ENCODE results near the gene ZNF543.
A peak's percentile ranks its signal among the peaks of the same experiment; 100 is the strongest.
"Not testable (repeated sequence)": the region's sequence is repeated elsewhere in the genome, so short reads cannot be mapped to it uniquely, and the experiment has no call there.

Gene ZNF543

DNA sequence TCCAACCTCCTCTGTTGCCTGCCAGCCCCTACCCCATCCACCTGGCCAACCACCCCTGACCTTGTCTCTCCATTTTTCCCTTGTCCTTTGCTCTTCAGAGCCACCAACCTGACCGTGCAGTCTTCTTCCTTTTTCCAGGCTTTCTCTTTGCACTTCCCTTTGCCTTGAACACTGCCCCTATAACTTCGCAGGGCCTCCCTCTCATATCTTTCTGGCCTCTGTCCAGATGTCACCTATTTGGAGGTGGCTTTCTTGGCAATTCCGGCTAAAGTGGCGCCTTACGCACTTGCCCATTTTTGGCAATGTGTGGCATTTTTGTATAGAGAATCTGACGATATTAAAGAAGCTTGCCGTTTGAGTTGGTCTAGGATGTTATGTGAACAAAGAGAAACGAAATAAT lies 844 bp downstream of the ZNF543 start:
- no peak for DNase-seq (ENCODE audit: low read depth)

DNA sequence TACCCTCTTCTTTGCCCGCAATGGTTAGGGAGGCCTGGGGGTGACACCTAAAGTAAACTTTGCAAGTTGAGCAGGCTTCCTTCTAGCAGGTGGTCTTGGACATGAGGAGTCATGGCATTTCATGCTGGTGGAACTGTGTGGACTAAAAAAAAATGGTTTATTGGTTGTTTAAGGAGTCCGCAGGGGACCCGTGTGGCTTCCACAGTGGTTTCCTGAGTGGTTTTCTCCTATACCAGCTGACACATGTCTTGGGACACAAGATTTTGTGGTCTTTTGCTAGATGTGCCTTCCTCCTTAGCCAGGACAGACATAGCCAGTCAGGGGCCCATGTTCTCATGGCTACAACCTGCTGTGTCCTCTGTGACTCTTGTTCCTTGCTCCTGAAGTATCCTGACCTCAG lies 1.5 kb downstream of the ZNF543 start:
- no peak for DNase-seq (ENCODE audit: low read depth)

DNA sequence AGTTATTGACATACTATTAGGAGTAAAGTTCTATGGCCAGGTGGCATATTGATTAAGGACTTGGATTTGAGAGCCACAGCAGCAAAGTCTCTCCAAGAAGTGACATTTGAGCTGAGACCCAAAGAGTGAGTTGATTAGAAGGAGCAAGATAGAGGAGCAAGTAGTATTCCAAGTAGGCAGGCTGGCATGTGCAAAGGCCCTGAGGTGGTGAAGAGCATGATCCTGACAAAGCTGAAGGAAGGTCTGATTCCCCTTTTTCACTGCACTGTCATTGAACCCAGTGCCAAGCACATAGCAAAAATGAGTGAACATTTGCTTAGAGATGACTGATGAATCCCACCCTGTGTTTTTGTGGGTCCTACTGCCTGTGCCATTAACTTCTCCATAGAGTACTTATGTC lies 4.7 kb downstream of the ZNF543 start:
- no peak for DNase-seq (ENCODE audit: low read depth)

DNA sequence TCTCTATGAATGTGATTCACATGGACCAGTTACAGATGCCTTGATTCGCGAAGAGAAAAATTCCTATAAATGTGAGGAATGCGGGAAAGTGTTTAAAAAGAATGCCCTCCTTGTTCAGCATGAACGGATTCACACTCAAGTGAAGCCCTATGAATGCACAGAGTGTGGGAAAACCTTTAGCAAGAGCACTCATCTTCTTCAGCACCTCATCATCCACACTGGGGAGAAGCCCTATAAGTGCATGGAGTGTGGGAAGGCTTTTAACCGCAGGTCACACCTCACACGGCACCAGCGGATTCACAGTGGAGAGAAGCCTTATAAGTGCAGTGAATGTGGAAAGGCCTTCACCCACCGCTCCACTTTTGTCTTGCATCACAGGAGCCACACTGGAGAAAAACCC lies 7.7 kb downstream of the ZNF543 start:
- no peak for DNase-seq (ENCODE audit: low read depth)

DNA sequence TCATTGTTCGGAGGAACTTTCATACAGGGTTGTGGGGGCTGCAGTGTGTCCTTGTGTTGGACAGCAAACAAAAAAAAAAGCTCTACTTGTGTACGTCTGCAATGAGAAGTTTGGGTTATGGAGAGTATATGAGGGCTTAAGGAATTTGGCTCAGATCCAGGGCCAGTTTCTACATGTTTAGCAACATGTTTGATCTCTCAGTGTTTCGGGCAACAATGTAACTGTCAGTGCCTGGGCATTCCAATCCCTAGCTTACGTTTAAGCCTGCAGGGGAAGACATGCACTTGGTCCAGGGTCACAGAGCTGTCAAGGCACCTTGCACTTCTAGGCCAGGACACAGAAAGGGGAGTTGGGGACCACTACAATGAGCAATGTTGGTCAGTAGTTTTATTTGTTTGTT lies 13.9 kb downstream of the ZNF543 start:
- DNase-seq (ENCODE audit: low read depth): no peak

DNA sequence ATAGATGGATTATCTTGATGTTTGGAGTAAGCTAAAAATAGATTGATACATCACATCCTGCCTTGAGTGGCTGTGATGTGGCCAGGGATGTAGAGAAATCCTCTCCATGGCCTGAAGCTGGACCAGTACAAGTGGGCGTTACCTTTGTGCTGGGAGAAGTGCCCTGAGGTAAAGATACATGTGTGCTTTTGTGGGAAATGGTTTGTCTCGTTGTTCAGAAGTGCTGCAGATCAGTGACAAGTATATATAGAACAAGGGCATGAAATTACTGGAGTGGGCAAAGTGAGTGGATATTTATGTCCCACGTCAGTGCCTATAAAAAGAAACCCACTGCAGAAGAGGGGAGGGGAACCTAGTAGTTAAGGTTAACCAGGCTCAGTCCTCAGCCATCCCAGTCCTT lies 18.6 kb downstream of the ZNF543 start:
- DNase-seq (ENCODE audit: low read depth): no peak

DNA sequence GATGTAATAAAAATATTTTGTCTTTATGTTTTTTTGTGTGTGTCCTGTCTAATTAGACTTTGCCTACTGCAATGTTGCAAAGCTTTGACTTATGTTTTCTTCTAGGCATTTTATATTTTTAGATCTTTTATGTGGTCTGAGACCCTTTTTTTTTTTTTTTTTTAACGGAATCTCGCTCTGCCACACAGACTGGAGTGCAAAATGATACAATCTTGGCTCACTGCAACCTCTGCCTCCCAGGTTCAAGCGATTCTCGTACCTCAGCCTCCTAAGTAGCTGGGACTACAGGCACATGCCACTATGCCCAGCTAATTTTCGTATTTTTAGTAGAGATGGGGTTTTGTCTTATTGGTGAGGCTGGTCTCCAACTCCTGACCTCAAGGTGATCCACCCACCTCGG lies 22.3 kb downstream of the ZNF543 start:
- no peak for DNase-seq (ENCODE audit: low read depth)

DNA sequence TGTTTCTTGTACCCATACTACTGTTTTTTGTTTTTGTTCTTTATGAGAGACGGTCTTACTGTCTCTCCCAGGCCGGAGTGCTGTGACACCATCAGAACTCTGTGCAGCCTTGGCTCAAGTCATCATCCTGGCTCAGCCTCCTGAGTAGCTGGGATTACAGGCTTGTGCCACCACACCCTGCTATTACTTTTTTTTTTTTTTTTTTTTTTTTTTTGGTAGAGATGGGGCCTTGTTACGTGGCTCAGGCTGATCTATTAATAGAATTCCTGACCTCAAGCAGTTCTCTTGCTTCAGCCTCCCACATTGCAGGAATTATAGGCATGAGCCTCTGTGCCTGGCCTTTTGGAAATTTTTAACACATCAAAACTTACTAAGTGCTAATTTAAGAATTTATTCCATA lies 27.9 kb downstream of the ZNF543 start:
- no peak for DNase-seq (ENCODE audit: low read depth)

DNA sequence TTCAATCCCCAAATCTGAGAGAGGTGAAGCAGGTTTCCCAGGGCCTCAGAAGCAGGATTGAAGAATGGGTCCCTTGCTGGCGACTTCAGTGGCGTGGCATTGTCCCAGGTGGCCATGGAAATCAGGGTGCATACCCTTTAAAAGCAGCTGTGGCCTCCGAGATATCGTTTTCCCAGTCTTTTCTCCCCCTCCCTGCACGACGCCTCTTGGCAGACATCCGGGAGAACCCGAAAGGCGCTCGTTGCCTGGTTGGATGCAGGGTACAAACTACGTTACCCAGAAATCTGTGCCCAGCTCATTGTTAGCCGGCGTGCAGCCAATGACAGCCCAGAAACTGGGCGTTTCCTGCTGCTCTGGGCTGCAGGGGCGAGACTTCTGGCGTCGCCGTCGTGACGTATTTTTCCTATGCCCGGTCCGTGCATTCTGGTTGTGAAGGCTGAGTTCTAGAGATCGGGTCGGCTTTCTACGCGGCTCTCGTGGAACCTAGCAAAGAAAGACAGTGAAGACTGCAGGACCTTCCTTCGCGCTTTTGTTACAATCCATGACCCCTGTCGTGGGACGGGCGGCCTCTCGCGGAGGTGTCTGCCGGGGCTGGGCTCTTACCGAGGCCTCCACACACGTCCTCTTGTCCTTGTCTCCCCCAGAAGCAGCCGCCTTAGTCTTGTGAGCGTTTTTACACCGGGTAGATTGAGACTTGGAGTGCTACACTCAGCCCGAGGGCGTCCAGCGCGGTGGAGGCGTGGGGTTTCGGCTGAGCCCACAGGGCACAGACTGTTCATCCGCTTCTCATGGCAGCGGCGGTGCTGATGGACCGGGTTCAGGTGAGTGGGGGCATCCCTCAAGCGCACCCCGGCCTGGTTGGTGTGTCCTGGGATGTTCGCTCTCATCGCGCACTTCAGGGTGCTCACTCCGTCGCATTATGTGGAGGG lies 30.9 kb downstream of the ZNF543 start, which contains the start of gene ZNF304:
Gene ZNF304 (plus strand): TSS at position 395 of the 929 bp plus-strand sequence. CDS start 394 bp downstream, at position 789.
- peak; percentile 76 for DNase-seq (ENCODE audit: low read depth)

DNA sequence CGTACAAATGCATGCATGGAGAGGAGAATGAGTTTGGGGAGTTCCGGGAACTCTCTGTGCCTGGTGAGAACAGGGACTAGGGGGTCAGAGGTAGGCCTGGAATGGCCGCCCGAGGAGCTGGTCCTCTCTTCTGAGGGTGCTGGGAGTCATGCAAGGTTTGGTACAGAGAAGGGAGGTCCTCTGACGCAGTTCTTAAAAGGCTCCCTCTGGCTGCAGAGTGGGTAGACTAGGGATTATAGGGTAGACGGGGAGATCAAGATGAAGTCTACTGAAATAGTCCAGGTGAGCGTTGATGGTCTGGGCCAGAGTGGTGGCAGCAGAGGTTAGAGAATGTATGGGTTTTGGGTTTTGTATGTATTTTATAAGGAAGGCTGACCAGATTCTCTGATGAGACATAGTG lies 31.6 kb downstream of the ZNF543 start:
- no peak for DNase-seq (ENCODE audit: low read depth)

DNA sequence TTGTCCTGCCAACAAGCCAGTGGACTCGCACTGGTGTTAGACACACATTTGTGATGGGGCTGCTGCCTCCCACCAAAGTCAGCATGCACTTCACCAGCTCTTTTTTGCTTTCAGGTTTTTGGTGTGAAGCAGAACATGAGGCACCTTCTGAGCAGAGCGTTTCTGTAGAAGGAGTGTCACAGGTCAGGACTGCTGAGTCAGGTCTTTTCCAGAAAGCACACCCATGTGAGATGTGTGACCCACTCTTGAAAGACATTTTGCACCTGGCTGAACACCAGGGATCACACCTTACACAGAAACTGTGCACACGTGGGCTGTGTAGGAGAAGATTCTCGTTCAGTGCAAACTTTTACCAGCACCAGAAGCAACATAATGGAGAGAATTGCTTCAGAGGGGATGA lies 35.6 kb downstream of the ZNF543 start:
- DNase-seq (ENCODE audit: low read depth): no peak

DNA sequence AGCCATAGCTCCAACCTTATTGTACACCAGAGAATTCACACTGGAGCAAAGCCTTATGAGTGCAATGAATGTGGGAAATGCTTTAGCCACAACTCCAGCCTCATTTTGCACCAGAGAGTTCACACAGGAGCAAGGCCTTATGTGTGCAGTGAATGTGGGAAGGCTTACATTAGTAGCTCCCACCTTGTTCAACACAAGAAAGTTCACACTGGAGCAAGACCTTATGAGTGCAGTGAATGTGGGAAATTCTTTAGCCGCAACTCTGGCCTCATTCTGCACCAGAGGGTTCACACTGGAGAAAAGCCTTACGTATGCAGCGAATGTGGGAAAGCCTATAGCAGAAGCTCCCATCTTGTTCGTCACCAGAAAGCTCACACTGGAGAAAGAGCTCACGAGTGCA lies 37.1 kb downstream of the ZNF543 start:
- DNase-seq (ENCODE audit: low read depth): no peak

DNA sequence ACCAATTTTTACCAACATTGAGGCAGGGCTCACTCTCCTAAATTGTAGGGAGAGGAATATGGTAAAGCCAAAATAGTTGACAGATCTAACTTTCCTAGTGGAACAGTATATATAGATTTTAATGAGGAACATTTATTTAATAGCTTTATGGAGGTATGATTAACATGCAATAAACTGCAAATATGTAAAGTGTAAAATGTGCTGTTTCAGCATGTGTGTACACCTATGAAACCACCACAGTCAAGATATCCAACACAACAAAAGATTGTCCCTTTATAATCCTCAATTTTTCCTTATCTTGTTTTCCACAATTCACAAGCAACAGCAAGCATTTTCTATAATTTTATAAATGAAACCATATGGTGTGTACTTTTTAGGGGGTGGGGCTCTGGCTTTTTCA lies 39.0 kb downstream of the ZNF543 start:
- no peak for DNase-seq (ENCODE audit: low read depth)

DNA sequence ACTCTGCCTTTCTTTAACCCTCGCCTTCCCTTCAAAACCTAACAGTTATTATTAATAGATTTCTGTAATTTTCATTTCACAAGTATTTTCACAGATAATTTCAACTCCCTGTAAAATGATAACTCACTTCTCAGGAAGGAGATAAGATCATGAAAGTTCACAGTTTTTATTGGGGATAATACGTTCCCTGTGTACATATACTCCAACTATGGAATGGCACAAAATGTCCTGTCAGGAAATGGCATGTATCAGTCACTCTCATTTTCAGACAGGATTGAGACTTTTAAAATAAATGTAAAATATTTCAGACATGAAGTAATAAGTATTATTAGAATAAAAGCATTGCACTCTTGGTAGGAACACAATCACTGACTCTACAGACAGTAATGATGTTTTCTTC lies 42.1 kb downstream of the ZNF543 start:
- no peak for DNase-seq (ENCODE audit: low read depth)

DNA sequence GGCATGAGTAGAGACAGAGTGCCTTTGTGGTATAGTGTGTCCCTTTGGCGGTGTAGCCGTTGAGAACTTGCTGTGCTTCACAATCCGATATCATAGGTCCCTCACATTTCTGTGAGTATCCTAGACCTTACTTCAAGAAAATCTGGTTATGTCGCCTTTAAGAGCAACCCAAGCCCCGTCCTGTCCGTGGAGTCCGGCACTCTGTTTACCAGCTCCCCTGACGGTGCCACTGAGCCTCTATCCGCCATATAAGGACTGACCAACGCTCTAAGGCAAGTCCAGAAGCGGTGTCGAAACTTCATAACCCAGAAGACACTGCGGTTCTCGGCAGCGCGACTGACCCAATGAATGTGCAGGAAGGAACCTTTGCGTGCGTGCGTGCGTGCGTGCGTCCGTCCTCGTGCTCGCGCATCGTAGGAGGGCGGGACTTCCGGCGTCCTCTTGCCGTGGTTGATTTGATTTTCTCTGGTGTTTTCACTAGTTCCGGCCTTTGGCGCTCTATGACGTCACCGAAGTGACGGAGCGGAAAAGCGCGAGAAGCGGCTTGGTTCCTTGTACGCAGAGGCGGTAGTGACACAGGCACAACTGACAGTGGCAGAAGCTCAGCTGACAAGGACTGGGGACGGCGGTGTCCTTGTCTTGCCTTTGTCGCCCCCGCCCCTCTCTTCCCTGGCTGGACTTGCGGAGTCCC lies 42.9 kb downstream of the ZNF543 start, which contains the start of the genes TRAPPC2B and ZNF547:
Gene TRAPPC2B (plus strand): TSS at position 555 of the 691 bp plus-strand sequence. CDS start 1,283 bp downstream, outside the sequence.
Gene ZNF547 (plus strand): TSS at position 555 of the 691 bp plus-strand sequence. CDS start 5,005 bp downstream, outside the sequence.
- DNase-seq (ENCODE audit: low read depth): peak; percentile 99

DNA sequence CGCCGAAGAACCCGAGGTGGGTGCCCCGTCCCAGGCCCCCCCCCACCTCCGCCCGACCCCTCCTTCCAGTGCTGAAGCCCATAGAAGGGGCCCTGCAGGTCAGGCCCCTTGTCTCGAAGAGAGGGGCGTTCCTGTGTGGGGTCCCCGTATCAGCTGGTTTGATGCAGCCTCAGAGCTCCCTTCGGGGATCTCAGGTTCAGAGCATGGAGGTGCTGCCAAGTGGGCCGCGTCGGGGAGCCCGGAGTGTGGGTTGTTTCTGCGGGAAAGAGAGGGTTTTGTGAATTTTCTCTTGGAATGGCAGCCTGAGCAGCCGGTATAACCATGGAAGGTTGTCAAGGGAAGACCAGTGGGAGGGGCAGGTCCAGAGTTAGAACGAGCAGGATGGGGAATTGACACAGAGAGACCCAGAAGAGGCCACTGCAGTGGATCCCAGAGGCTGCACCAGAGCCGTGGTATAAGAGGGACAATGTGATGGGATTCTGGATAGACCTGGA lies 43.5 kb downstream of the ZNF543 start:
- no peak for DNase-seq (ENCODE audit: low read depth)

DNA sequence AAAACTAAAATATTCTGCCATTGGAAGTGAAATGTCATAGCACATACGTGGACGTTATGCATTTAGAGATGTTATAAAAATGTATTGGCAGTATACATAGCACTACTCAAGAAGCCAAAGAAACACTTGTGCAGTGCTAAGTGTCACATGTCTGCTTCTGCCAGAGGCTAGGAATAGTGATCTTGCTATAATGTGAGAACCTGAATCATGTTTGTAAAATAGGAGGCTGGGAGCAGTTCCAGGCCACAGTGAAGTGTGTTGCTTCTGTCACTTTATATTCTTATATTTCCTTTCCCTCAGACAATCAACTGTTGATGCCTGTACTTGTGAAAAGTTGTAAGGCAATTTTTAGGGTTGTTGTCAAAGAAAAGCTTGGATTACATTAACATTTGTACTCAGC lies 46.5 kb downstream of the ZNF543 start:
- DNase-seq (ENCODE audit: low read depth): no peak

DNA sequence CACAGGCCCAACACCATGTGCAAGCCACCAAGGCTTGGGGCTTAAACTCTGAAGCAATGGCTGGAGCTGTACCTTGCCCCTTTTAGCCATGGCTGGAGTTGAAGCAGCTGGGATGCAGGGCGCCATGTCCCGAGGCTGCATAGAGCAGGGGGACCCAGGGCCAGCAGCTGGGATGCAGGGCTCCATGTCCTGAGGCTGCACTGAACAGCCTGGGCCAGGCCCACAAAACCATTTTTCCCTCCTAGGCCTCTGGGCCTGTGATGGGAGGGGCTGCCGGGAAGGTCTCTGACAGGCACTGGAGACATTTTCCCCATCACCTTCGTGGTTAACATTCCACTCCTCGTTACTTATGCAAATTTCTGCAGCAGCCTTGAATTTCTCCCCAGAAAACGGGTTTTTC lies 53.9 kb downstream of the ZNF543 start:
- DNase-seq (ENCODE audit: low read depth): no peak

DNA sequence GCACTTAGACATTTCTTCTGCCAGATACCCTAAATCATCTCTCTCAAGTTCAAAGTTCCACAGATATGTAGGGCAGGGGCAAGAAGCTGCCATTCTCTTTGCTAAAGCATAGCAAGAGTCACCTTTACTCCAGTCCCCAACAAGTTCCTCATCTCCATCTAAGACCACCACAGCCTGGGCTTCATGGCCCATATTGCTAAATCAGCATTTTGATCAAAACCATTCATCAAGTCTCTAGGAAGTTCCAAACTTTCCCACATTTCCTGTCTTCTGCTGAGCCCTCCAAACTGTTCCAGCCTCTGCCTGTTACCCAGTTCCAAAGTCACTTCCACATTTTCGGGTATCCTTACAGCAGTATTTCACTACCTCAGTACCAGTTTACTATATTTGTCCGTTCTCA lies 54.4 kb downstream of the ZNF543 start:
- not testable (repeated sequence) for DNase-seq (ENCODE audit: low read depth)

DNA sequence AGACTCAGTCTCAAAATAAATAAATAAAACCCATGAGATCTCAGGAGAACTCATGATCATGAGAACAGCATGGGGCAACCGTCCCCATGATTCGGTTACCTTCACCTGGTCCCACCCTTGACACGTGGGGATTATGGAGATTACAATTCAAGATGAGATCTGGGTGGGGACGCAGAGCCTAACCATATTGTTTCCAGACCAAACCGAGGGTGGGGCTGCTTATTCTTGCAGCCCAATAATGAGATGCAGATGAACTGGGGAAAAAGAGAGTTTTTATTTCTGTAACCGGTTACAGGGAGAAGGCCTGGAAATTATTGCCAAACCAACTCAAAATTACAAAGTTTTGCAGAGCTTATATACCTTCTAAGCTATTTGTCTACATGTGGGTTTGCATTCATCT lies 55.9 kb downstream of the ZNF543 start:
- DNase-seq (ENCODE audit: low read depth): no peak

DNA sequence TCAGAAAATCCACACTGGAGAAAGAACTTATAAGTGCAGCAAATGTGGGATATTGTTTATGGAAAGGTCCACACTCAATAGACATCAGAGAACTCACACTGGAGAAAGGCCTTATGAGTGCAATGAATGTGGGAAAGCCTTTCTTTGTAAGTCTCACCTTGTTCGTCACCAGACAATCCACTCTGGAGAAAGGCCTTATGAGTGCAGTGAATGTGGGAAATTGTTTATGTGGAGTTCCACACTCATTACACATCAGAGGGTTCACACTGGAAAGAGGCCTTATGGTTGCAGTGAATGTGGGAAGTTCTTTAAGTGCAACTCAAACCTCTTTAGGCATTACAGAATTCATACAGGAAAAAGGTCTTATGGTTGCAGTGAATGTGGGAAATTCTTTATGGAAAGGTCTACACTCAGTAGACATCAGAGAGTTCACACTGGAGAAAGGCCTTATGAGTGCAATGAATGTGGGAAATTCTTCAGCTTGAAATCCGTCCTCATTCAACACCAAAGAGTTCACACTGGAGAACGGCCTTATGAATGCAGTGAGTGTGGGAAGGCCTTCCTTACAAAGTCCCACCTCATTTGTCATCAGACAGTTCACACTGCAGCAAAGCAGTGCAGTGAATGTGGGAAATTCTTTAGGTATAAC lies 57.4 kb downstream of the ZNF543 start:
- no peak for DNase-seq (ENCODE audit: low read depth)
